ENCODE measurements around the gene OXT. TPM values are rescaled to one million over a fixed set of nuclear protein-coding genes. Genes with fewer than 3 reads are reported as not detected.

Gene OXT
- total and polyA plus RNA-seq, 2 of the 8 experiments (the other 6 are each of a cell fraction or from before 2014, with no cell fraction given) = not detected

GRCh38 chr20:3109350-3110302 lies 38.2 kb downstream of the OXT start (continued):
- TF ChIP-seq EZH2 (IDR thresholded peaks at IDR 0.05; ENCODE audit: low read depth, low read length, severe bottlenecking) (no peak), BACH1 (IDR thresholded peaks at IDR 0.05; ENCODE audit: low read length) (no peak), NRF1 (IDR thresholded peaks at IDR 0.05; ENCODE audit: low read depth, low read length) (no peak), USF2 (IDR thresholded peaks at IDR 0.05; ENCODE audit: low read length) (no peak), BCL11A (IDR thresholded peaks at IDR 0.05; ENCODE audit: low read depth in 2 of 2, low read length in 2 of 2) (no peak), CBX5 (IDR thresholded peaks at IDR 0.05; ENCODE audit: low read depth, low read length) (no peak), SUZ12 (IDR thresholded peaks at IDR 0.05; ENCODE audit: low read length) (no peak)

All from H1 (cell line).